ENCODE measurements around the gene CLDND1. TPM values are rescaled to one million over a fixed set of nuclear protein-coding genes. Genes with fewer than 3 reads are reported as not detected.

Gene CLDND1
- total RNA-seq, 1 donor from 2014 or later, result 89.7 TPM

GRCh38 chr3:98540346-98540745 is 17.6 kb upstream of the CLDND1 start:
- H3K27ac Mint-ChIP-seq (ENCODE audit: unreplicated experiment), result no peak overlapping the region

GRCh38 chr3:98536456-98537017 is 13.8 kb upstream of the CLDND1 start:
- Mint-ChIP-seq H3K4me1 (ENCODE audit: low read depth) (no peaks in the 10 kb centered on the region), H3K27me3 (ENCODE audit: low read depth) (peaks cover 22% of the 10 kb centered on the region), H3K9me3 (ENCODE audit: low read depth) (no peaks in the 10 kb centered on the region), H3K27ac (ENCODE audit: unreplicated experiment) (no peak overlapping the region), H3K4me3 (ENCODE audit: unreplicated experiment) (no peak overlapping the region), H3K36me3 (ENCODE audit: low read depth) (no peaks in the 10 kb centered on the region)
- no peak for DNase-seq (ENCODE audit: low spot score)
- TF ChIP-seq, protein P1, sequence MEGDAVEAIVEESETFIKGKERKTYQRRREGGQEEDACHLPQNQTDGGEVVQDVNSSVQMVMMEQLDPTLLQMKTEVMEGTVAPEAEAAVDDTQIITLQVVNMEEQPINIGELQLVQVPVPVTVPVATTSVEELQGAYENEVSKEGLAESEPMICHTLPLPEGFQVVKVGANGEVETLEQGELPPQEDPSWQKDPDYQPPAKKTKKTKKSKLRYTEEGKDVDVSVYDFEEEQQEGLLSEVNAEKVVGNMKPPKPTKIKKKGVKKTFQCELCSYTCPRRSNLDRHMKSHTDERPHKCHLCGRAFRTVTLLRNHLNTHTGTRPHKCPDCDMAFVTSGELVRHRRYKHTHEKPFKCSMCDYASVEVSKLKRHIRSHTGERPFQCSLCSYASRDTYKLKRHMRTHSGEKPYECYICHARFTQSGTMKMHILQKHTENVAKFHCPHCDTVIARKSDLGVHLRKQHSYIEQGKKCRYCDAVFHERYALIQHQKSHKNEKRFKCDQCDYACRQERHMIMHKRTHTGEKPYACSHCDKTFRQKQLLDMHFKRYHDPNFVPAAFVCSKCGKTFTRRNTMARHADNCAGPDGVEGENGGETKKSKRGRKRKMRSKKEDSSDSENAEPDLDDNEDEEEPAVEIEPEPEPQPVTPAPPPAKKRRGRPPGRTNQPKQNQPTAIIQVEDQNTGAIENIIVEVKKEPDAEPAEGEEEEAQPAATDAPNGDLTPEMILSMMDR (IDR thresholded peaks at IDR 0.05), result no peak

More at GRCh38 chr3:98540346-98540745, 17.6 kb upstream of the CLDND1 start:
- no peaks in the 10 kb centered on the region for H3K9me3 Mint-ChIP-seq (ENCODE audit: low read depth)
- H3K4me3 Mint-ChIP-seq (ENCODE audit: unreplicated experiment), result no peak overlapping the region
- no peaks in the 10 kb centered on the region for H3K36me3 Mint-ChIP-seq (ENCODE audit: low read depth)
- DNase-seq (ENCODE audit: low spot score), result no peak
- H3K4me1 Mint-ChIP-seq (ENCODE audit: low read depth), result no peaks in the 10 kb centered on the region
- TF ChIP-seq, protein P1 (IDR thresholded peaks at IDR 0.05), result no peak
- peaks cover 26% of the 10 kb centered on the region for H3K27me3 Mint-ChIP-seq (ENCODE audit: low read depth)

DNA sequence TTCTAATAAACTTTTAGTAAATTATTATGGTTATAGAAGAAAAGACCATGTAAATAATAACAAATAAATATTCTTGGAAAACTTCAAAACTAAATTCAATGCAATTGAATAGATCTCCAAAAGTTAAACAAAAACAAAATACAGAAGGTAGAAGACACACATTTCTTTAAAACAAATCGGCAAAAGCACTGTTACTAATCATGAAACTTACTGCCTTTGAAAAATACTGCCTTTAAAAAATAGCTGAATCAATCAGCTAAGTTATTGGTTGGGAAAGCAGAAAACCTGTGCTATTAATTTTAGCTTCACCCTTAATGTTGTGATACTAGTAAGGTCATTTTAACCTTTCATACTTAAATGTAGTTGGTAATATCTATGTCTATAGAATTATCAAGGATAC is 12.0 kb upstream of the CLDND1 start:
- Mint-ChIP-seq H3K27me3 (ENCODE audit: low read depth) (peaks cover 34% of the 10 kb centered on the region), H3K4me3 (ENCODE audit: unreplicated experiment) (no peak overlapping the region), H3K27ac (ENCODE audit: unreplicated experiment) (no peak overlapping the region), H3K9me3 (ENCODE audit: low read depth) (no peaks in the 10 kb centered on the region), H3K4me1 (ENCODE audit: low read depth) (no peaks in the 10 kb centered on the region), H3K36me3 (ENCODE audit: low read depth) (no peaks in the 10 kb centered on the region)
- DNase-seq (ENCODE audit: low spot score), result no peak
- TF ChIP-seq, protein P1 (IDR thresholded peaks at IDR 0.05), result no peak

GRCh38 chr3:98534168-98534567 is 11.5 kb upstream of the CLDND1 start:
- Mint-ChIP-seq H3K9me3 (ENCODE audit: low read depth) (no peaks in the 10 kb centered on the region), H3K4me1 (ENCODE audit: low read depth) (no peaks in the 10 kb centered on the region), H3K36me3 (ENCODE audit: low read depth) (no peaks in the 10 kb centered on the region), H3K27ac (ENCODE audit: unreplicated experiment) (no peak overlapping the region), H3K4me3 (ENCODE audit: unreplicated experiment) (no peak overlapping the region), H3K27me3 (ENCODE audit: low read depth) (peaks cover 34% of the 10 kb centered on the region)
- no peak for DNase-seq (ENCODE audit: low spot score)
- TF ChIP-seq, protein P1 (IDR thresholded peaks at IDR 0.05), result no peak

GRCh38 chr3:98532709-98533571 is 10.2 kb upstream of the CLDND1 start:
- H3K27me3 Mint-ChIP-seq (ENCODE audit: low read depth), result peaks cover 40% of the 10 kb centered on the region
- no peak overlapping the region for H3K27ac Mint-ChIP-seq (ENCODE audit: unreplicated experiment)
- no peaks in the 10 kb centered on the region for H3K36me3 Mint-ChIP-seq (ENCODE audit: low read depth)
- TF ChIP-seq, protein P1 (IDR thresholded peaks at IDR 0.05), result no peak
- H3K9me3 Mint-ChIP-seq (ENCODE audit: low read depth), result no peaks in the 10 kb centered on the region
- no peak for DNase-seq (ENCODE audit: low spot score)
- H3K4me3 Mint-ChIP-seq (ENCODE audit: unreplicated experiment), result no peak overlapping the region
- no peaks in the 10 kb centered on the region for H3K4me1 Mint-ChIP-seq (ENCODE audit: low read depth)
